Measurements from ENCODE around the gene CENPX. TPM values are rescaled to one million over a fixed set of nuclear protein-coding genes. Genes with fewer than 3 reads are reported as not detected.
A peak's percentile ranks its signal among the peaks of the same experiment; 100 is the strongest.

The CENPX gene
- total and polyA plus RNA-seq, 2 of the 13 experiments (the other 11 are each of a cell fraction or from before 2014, with no cell fraction given) = 92.7 to 170 TPM

- TF ChIP-seq ZNF407 (CRISPR knock-in tag; IDR thresholded peaks at IDR 0.05; ENCODE audit: not compliant biosample characterization) = no peak
- TF ChIP-seq SNAPC4 (CRISPR knock-in tag; IDR thresholded peaks at IDR 0.05) = 0 out of 2 replicates have a peak, but pooled peaks have one; percentile 17
- TF ChIP-seq PRPF4 (IDR thresholded peaks at IDR 0.05; ENCODE audit: low read depth, low read length, poor library complexity, severe bottlenecking) = no peak
- no peak; the same call in 1 of the 2 replicates for TF ChIP-seq ARNT2 (CRISPR knock-in tag; IDR thresholded peaks at IDR 0.05; ENCODE audit: low read depth)
- TF ChIP-seq ZFP1 (CRISPR knock-in tag; IDR thresholded peaks at IDR 0.05) = no peak
- TF ChIP-seq NKX3-1 (CRISPR knock-in tag; IDR thresholded peaks at IDR 0.05) = peak; percentile 0; the same call in 1 of the 2 replicates
- no peak for TF ChIP-seq SYNCRIP (IDR thresholded peaks at IDR 0.05; ENCODE audit: insufficient read depth, low read depth, low read length)
- TF ChIP-seq ZNF138 (CRISPR knock-in tag; IDR thresholded peaks at IDR 0.05; ENCODE audit: low read depth) = no peak
- TF ChIP-seq ZNF225 (CRISPR knock-in tag; IDR thresholded peaks at IDR 0.05) = peak; percentile 61; the same call in 1 of the 2 replicates
- TF ChIP-seq ZBTB7B (CRISPR knock-in tag; IDR thresholded peaks at IDR 0.05) = no peak
- no peak for TF ChIP-seq HMGA1 (CRISPR knock-in tag; conservative IDR thresholded peaks at IDR 0.05)
- TF ChIP-seq ZFP62 (CRISPR knock-in tag; IDR thresholded peaks at IDR 0.05) = no peak
- TF ChIP-seq GTF2F1 (IDR thresholded peaks at IDR 0.05; ENCODE audit: low read length) = no peak
- TF ChIP-seq ZKSCAN1 (IDR thresholded peaks at IDR 0.05; ENCODE audit: low read length) = no peak
- no peak for TF ChIP-seq HOMEZ (CRISPR knock-in tag; IDR thresholded peaks at IDR 0.05; ENCODE audit: low read depth)
Observed at GRCh38 chr17:81976332-81977210, 46.1 kb downstream of the CENPX start (continued).

Data from HepG2 (cell line).